Measurements from ENCODE around the gene LRP1B.

LRP1B gene

DNA sequence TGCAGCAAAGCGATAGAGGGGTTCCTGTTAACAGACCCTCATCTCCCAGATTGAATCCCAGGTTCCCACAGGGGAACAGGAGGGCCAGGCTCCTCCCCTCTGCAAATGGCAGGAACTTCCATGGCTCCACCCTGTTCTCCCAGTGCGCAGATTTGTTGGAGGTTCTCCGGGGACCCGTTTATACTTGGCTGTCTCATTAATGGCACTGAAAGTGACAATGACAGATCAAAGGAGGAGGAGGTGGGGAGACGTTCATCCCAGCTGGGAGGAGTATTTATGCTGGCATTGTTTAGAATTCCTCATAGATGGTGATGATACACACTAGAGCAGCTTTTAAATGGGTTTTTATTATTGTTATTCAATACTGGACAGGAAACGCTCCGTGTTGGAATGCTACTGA, 186.9 kb downstream of the LRP1B start:
- DNase-seq: no peak

DNA sequence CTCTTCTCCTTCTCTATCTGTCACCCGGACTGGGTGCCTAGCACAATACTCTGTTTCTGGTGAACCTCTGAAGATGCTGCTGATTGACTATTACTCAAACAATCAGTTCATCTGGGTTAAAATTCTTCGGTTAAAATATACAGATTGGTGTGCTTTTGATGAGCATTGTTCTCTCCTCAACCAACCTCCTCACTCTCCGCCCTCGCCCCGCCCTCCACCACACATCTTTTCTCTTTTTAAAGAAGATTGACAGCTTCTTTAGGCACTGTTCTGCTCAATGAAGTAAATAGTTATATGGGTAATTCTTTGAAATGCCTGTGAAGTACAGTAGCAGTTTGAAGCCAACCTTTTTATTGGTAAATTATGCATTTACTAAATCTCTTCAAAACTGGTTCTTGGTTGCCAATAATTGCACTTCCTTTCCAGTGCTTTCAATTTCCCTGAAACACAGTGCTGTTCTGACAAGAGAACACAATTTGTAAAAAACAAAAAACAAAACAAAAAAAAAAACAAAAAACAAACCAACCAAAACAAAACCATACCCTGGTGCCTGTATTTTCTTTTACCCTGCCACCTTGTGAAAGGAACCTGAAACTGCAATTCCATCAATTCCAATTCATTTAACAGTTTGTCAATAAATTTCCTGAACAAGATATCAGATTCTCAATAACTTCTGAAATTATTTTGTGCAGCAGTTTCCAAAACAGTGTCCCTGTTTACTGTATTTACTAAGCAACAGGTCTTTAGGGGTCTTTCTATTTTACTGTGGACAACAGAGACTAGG, 188.6 kb downstream of the LRP1B start:
- peak; percentile 14 for DNase-seq

DNA sequence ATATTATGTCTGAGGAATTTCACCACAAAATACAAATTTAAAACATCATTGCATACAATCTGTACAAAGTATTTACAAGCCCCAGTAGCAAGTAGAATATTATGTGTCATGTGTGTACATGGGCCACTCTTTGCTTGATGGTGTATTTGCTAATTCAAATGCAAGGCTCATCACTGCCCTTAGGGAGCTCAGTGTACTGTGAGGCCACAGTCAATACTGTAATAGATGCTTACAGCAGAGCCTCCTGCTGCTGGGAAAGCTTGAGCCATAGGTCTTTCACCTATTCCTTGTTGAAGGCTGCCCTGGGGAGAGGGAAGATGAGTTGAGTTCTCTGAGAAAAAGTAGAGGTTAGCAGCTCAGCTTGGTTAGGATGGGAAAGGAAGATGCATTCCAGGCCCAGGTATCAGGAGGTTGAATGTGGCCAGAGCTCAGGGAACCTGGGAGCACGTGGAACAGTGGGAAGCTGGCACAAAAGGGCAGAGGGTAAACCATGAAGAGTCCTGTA, 189.6 kb downstream of the LRP1B start:
- no peak for DNase-seq

DNA sequence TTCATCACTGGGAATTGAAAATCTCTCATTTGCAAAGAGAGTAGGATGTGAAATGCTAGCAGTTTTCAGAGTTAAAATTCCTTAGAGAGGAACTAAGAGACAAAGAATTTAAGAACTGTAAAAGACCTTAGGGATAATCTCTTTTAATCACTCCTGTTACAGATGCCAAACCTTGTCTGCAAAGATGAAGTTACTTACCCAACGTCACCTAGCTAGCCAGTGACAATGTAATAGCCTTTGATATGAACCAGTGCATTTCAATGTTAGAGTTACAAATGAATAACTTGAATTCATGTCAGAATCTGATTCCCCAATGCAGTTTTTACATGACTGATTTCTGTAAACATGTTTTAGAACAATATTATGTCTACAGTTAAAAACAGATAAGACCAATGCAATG, 190.1 kb downstream of the LRP1B start:
- DNase-seq: no peak

DNA sequence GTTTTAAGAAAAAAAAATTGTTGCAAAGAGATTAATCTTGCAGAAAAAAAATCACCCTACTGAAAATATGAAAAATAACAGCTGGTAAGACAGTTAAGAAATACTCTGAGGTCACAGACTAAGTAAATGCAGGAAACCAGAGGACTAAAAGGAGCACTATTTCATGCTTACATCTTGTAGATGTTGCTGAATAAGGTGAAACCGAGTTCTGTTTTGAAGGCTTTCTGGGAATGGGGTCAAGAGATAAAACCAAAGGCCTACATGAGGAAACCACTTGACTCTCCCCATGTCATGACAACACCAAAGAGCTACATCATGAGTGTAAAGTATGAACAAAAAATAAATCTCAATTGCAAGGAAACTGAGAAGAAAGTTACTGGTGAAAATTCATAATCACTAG, 197.6 kb downstream of the LRP1B start:
- no peak for DNase-seq

DNA sequence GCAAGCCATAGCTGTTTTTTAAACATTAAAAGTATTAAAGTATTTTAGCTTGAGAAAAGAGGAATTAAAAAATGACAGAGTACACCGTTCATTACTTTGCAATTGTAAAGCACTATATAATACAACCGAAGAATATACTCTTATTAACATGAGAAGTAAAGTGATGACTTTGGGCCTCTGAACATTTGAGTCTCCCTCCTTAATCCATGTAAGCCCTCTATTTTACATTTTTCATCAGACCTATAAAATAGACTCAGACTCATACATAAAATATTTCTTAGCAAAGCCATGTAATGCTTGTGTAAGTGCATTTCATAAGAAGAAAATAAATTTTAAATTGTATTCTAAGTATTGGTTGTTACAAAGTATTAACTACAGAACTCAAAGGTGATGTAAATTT, 198.6 kb downstream of the LRP1B start:
- no peak for DNase-seq

DNA sequence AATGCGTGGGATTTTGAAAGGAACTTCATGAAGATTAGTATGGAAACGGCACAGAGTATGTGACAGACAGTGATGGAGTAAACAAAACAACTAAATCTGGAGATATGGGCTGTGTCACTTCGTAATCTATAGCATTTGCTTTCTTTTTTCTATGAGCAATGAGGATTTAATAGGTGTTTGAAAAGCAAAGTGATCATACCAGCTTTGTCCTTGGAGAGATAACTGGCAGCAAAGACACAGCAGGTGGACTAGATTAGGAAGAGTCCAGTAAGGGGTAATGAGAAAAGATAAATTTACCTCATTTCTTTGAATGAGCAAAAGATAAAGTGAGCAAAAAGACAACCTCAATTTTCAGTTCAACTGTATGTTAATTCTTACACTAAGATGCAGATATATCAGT, 199.0 kb downstream of the LRP1B start:
- DNase-seq: no peak

DNA sequence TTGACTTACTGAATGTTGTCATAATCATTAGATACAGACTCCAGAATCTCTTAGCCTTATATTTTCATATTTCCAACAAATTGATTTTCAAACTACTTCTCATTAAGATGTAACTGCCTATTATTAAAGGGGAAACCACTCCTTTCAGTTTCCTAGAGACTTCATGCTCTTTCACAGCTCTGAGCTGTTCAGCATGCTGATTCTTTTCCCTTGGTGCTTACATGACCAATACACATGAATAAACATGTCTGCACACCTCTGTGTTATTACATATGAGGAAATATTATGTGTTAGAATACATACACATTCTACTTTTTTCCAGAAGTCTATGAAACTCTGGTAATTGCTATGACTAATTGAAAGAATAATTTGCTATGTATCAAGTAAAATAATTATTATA, 200.0 kb downstream of the LRP1B start:
- DNase-seq: no peak

DNA sequence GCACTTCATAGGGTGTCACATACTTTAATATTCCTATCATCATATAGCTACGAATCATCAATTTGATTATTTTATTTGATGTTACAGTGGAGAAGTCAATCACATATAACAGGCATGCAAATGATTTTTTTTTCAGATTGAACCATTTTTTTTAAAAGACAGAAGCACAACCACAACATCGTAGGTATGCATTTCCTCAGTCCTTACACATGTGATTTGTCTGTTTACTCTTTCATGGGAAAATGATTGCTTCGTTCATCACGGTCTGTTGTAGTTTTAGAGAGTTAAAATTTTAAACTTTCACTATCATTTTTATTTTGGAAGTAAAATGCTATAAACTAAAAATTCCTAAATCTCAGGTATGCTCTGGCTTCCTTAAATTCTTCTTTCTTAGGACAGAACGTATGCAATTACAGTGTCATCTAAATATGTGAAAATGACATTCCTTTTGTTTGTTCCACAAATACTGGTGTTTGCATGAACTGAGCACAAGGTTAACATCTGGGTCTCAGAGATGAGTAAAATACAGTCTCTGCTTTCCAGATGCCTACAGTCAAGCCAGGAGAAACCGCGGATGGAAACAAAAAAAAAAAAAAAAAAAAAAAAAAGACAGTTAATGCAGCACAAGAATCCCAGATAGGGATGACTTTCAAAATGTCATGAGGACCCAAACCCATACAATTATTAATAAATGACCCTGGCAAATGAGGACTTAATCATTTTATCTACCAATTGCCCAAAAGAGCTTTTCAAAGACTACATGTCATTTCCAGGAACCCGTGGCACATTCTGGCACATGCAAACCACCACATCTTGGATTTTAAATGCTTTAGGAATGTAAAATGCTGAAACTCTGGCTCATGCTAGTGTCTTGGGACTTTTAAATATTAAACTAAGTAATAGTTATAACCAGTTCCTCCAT, 201.2 kb downstream of the LRP1B start:
- no peak for DNase-seq

DNA sequence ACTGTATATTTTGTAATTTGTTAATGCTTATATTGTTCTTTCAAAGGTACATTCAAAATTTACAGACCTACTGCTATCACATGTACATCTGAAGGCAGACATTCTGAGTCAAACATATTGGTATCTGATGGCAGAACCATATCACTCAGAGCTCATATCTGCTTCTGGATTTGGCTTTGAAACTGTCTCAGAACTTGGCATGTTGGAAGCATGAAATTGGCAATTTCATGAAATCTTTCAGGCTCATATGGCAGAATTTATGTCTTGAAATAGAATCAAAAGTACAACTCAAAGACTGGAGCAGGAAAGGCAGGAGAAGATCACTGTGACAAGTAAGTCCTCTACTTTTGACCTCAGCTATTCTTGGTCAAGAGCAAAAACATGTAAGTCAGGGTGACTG, 202.3 kb downstream of the LRP1B start:
- no peak for DNase-seq

DNA sequence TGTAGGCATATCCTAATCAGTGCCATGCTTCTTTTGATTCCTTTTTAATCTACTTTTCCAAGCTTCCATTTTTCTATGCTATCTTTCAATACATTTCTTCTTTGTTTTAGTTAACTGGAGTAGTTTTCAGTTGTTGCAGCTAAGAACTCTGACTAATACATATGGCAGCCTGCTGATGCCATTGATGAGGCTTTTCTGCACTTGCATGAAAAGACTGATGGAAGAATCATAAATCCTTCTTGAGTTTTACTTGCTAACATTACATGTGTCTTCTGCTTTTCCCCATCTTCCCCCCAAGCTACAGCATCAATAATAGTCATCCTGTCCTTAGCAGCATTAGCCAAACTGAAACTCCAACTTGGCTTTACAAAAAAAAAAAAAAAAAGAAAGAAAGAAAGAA, 203.3 kb downstream of the LRP1B start:
- DNase-seq: no peak

DNA sequence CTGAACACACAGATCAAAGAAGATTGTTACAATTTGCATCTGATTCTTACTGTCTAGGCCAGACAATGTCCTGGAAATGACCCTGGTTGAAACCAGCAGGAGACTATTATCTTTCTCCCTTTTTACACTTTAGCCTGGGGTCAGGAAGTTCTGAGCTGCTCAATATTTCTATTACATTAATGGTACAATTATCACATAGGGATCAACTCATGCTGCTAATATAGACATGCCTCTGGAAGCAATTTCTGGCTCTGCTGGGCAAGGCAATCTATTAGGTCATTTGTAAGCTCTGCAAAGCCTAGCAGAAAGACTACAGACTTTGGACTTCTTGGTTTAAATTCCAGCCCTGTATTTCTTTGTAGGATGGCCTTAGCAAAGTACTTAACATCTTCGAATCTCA, 205.3 kb downstream of the LRP1B start:
- DNase-seq: no peak

DNA sequence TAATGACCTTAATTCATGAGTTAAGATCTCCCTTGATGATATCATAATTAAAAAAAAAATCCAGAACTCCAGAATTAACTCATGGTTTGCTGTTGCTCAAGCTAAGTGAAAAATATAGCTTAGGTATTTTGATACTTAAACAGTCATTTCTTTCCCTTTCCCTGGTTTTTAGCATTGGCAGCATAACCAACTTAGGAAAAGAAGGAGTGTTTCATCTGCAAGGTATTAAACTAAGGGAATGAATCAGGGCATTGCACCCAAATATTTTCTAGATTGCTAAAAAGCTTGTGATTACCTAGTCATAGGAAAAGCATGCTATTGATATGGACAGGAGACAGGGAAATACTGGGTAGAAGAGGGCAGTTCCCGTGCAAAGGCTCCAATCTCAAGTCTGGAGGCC, 207.2 kb downstream of the LRP1B start:
- no peak for DNase-seq

DNA sequence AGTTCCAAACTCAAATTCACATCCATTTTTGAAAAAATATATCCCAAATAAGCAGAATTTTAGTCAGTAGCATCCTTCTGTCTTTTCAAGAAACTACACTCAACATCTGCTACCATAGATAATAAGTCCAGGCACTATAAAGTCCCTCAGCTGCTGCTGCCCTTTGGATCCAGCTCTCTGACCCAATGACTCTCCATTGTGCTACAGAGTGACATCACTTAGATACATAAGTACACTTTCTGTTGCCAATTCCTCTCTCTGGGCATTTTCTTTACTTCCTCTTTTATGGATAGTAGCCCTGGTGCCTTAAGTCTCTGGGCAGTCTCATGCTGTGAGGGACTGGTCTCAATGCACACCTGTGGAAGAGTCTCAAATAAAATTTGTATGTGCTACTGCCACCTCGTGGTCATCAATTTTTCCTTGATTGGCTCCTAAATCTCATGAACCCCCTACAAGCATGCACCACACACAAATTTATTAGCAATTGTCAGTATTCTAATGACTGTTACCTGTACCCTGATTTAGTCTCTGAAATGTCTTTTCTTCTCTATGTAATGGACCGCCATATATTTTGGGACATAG, 219.2 kb downstream of the LRP1B start:
- DNase-seq: peak; percentile 25

DNA sequence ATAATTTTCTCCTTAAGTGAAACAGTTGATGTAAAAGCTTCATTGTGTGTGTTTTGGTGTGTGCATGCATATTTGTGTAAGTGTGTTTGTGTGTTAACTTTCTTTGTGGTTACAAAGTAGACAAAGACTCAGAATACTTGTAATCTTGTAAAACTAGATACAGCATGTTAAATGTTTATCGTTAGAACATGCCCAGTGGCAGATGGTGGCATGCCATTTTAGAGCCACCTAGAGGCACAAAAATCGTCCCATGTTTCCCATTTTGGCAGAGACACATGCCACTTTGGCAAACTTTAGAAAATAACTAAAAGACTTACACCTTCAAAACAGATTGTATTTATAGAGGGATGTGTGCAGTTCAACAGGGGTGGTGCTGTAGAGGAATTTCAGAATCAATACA, 224.1 kb downstream of the LRP1B start:
- no peak for DNase-seq

DNA sequence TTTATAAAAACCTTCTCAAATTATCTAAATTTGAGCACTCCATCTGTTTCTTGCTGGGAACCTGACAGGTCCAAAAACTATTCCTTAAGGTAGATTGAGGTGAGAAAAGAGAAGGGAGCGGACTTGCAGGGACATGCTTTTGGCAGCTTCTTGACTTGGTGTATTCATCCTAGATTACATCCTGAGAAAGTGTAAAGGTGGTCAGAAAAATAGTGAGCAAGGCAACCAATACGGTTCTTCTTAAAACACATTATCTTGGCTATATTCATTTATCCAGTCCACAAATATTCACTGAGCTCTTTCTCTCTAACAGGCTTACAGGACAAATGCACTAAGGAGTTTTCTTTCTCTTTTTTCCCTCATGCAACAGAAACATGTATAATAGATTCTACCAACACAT, 230.0 kb downstream of the LRP1B start:
- no peak for DNase-seq

DNA sequence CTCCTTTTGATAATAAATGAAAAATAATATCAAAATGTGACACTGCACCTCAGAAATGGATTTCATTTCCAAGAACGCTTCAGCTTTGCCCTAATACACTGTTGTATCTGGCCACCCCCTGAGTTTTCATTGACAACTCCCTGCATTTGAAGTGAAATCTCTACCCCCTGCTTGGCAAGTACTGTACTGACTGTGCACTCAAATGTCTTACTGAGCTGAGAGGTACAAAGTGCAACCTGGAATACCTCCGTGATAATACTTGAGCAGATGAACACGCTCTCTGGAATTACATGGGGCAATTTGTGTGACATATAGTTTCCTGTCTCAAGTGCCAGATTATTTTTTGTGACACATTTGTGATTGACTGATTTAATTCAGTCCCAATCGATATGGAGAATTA, 231.1 kb downstream of the LRP1B start:
- DNase-seq: no peak

DNA sequence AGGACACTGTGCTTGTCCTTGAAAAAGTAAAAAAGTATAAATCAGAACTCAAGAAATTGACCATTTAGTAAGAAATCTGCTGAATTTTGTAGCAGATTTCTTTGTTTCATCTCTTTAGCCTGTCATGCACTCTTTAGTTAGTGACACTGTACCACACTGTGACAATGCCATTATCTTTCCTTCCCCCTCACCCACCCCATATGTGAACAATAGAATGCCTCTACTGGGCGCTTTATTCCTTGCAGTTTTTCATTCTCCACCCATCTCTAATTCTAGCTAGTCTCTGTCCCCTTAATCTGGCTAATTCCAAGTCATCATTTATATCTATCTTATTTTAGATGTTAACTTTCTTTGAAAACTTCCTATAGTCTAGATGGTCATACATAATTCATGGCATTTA, 241.0 kb downstream of the LRP1B start:
- peak; percentile 61 for DNase-seq

DNA sequence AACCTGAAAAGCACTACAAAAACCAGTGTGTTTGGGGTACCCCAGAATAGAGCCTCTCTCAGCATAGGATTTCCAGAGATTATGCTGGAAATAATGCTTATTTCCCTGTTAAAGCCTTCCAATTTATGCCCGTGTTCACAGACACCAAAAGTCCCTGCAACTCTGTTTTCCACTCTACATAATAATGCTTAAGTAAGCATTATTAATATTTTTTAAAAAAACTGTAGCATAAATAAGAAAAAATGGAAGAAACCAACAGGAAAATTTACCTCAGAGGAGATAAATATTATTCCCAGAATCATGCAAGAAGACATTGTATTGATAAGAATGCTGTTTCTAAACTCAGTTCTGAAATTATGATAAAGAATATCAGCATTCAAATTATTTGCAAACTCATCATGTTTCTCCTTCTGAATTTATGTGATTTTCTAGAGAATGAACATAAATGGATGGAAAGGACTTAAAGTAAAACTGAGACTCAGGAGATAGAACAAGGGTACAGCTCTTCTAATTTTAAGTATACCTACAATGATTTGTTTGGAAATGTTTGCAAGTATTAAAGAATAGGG, 241.7 kb downstream of the LRP1B start:
- no peak for DNase-seq

DNA sequence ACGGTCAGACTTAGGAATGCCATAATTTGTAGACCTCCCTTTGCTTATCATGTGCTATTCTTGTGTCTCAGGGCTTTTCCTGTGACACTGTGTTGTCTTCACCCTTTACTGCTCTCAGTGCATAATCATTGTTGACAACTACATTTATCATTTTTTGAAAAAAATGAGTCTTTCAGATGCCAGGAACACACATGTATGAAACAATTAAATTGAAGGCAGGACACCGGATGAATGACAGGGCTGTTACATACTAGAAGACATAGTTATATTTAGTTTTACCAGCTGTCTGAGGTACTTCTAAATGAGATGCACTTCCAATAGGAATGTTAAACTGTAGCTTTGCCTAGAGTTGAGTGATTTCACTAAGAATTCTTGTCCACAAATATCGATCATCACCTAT, 243.5 kb downstream of the LRP1B start:
- no peak for DNase-seq

DNA sequence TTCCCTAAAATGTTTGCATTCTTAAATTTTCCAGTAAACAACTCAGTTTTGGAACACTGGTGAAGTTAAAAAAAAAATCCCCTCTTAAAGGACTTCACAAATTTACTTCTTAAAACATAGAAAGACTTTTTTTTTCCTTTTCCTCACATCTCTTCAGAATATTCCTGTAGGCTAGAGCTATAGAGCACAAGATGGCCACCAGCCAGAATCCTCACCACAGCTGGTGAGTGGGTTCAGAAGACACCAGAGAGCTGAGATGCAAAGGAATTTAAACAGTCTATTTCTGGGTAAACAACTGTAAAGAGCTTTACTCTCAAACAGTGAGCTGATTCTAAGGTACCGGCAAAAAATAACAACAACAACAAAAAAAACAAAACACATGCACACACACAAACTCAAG, 252.8 kb downstream of the LRP1B start:
- DNase-seq: no peak

DNA sequence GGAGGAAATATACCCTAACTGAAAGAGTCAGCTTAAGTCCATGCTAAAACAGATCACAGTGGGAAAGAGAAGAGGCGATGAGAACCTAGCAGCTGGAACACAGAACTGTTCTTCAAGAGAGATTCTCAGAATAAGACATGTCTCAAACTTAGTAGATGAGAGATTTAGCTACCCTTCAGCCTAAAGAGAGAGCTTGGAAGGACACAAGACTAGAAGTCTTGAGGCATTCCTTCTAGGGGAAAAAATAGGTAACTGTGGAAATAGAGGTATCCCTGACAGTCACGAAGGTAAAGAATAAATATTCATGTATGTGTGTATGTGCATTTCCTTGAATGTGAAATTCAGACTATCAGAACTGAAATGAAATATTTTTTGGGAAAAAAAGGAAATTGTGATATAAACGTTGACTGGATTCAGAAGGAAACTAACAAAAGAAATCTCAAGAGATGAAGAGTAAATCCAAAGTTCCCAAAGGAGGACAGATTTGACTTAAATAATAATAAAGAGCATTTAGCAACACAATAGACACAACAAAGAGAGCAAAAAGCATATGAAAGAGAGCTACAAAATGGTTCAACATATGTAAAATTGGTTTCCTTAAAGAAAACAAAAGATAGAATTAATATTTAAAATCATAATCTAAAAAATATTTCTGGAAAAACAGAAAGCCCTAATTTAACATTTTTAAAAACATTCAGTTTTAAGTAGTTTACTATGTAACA, 258.7 kb downstream of the LRP1B start:
- no peak for DNase-seq

DNA sequence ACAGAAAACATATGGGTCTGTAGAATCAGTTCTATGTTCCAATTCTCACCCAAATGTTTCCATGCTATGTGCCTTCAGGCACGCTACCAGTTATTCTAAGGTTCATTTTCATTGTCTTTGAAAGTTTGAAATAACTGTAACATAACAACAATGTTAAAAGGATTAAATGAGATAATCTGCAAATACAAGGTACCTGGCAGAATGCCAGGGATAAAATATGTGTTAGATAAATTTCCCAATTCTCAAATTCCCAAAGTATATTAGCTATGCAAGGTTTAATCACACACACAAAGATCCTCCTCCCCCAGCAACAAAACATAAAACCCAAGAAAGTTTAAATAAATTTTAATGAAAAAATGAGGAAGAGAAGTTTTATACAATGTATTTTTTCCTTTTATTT, 261.2 kb downstream of the LRP1B start:
- no peak for DNase-seq
